AG04450 (cell line): ENCODE measurements around the gene ANKRD17. TPM values are rescaled to one million over a fixed set of nuclear protein-coding genes. Genes with fewer than 3 reads are reported as not detected.
A peak's percentile ranks its signal among the peaks of the same experiment; 100 is the strongest.

ENCODE experiments used
- CTCF ChIA-PET: fragments of 300-600, 350-600 bp; formaldehyde crosslinking; extraction: SDS; loops from one replicate; lab custom pipeline; 2022; ENCODE audit warnings: antibody characterized with exemption, inconsistent platforms; lab: Charles Lee
- POLR2A ChIA-PET: fragments of 350-600 bp; formaldehyde crosslinking; extraction: SDS; loops from one replicate; lab custom pipeline; 2021; ENCODE audit warnings: antibody characterized with exemption, inconsistent platforms; lab: Yijun Ruan, JAX
- DNase-seq: peaks from one replicate; pipeline ENCODE4 v3.0.0-alpha.2; 2011; ENCODE audit warnings: low read depth, low spot score
- H3K27ac ChIP-seq: one replicate; pipeline ENCODE4 v1.5.1; 2012; ENCODE audit warnings: low read depth, low read length, control low read depth
- H3K27me3 ChIP-seq: one replicate; pipeline ENCODE4 v1.6.0; 2012; ENCODE audit warnings: low read length; ENCODE audit not compliant: control insufficient read depth, insufficient read depth
- H3K4me3 ChIP-seq: 2 replicates; pipeline ENCODE4 v1.5.1; 2011; ENCODE audit warnings: mild to moderate bottlenecking, low read depth, low read length, control low read depth
- H3K9me3 ChIP-seq: 2 replicates; pipeline ENCODE4 v1.5.1; 2012; ENCODE audit warnings: low read length; ENCODE audit not compliant: control insufficient read depth, insufficient read depth
- polyA plus RNA-seq: library from polyadenylated mRNA; depleted of rRNA; stranded (reverse); fragments of >200 nt; gene quantifications from 2 replicates; pipeline ENCODE4 v1.2.3, GENCODE V29; 2011
- TF ChIP-seq, protein P1 (sequence below): IDR thresholded peaks from 2 replicates; pipeline ENCODE4 v1.5.1; 2011; ENCODE audit warnings: low read depth, low read length, control low read depth, inconsistent platforms

Gene ANKRD17
- polyA plus RNA-seq, 1 experiment, result 71.1 TPM

DNA sequence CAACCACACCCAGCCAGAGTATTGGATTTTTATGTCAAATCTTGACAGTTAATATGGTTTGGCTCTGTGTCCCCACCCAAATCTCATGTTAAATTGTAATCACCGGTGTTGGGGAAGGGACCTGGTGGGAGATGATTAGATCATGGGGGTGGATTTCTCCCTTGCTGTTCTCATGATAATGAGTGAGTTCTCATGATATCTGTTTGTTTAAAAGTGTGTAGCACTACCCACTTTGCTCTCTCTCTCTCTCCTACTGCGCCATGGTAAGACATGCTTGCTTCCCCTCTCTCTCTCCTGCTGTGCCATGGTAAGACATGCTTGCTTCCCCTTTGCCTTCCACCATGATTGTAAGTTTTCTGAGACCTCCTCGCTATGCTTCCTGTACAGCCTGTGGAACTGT lies 102.2 kb downstream of the ANKRD17 start:
- TF ChIP-seq, protein P1, sequence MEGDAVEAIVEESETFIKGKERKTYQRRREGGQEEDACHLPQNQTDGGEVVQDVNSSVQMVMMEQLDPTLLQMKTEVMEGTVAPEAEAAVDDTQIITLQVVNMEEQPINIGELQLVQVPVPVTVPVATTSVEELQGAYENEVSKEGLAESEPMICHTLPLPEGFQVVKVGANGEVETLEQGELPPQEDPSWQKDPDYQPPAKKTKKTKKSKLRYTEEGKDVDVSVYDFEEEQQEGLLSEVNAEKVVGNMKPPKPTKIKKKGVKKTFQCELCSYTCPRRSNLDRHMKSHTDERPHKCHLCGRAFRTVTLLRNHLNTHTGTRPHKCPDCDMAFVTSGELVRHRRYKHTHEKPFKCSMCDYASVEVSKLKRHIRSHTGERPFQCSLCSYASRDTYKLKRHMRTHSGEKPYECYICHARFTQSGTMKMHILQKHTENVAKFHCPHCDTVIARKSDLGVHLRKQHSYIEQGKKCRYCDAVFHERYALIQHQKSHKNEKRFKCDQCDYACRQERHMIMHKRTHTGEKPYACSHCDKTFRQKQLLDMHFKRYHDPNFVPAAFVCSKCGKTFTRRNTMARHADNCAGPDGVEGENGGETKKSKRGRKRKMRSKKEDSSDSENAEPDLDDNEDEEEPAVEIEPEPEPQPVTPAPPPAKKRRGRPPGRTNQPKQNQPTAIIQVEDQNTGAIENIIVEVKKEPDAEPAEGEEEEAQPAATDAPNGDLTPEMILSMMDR, result no peak
- ChIA-PET POLR2A (no interaction called here), CTCF (no interaction called here)
- no peak overlapping the region for H3K4me3 ChIP-seq
- DNase-seq, result no peak
- no peak overlapping the region for H3K27ac ChIP-seq
- no peaks in the 10 kb centered on the region for H3K9me3 ChIP-seq
- H3K27me3 ChIP-seq, result no peaks in the 10 kb centered on the region

DNA sequence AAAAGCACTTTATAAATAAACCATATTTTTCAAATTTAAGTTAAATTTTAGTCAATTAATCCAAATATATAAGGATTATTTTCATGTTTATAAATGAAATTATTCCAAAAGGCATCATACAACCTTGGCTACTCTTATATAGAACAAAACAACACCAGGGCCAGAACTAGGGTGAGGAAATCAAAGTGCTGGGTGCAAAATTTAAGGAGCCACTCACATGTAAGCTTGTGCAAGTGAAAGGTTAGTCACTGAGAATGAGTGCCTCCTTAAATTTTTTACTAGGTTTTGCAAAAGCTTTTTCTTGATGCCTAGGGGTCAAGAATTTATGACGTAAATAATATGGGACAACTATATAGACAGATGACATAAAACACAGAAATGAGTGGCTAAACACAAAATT lies 105.7 kb downstream of the ANKRD17 start:
- ChIA-PET POLR2A (interaction anchor here (0.6 kb wide), 1 partner anchor 73 kb away, joined by 4 read pairs; no protein-coding TSS in a partner anchor), CTCF (no interaction called here)
- Histone ChIP-seq H3K9me3 (no peaks in the 10 kb centered on the region), H3K27ac (no peak overlapping the region), H3K4me3 (no peak overlapping the region), H3K27me3 (no peaks in the 10 kb centered on the region)
- DNase-seq, result no peak
- TF ChIP-seq, protein P1, result no peak

DNA sequence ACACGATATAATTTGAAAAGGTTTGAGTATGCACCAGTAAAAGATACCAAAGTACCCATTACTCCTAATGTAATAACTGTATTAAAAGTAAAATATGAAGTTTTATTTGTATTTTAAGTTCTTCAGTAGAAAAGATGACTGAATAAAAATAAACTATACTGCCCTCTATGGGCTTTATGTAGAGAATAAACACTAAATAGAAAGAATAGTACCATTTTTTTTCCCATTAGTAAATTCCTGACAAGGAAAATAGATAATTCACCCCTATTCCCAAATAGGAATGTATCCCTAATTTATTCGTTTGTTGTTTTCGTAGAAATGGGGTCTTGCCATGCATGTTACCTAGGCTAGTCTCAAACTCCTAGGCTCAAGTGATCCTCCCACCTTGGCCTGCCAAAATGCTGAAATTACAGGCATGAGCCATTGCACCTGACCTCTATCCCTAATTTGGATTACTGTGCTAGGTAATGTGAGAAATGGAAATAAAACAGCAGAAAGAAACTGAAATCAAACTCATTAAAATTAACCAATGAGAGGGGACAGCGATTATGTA lies 115.5 kb downstream of the ANKRD17 start:
- TF ChIP-seq, protein P1, result peak; percentile 25
- CTCF ChIA-PET, result interaction anchor here (1.0 to 1.4 kb wide), 2 partner anchors 23 to 26 kb away, joined by 3 to 4 read pairs; no protein-coding TSS in a partner anchor
- Histone ChIP-seq H3K4me3 (no peak overlapping the region), H3K27ac (no peak overlapping the region), H3K9me3 (no peaks in the 10 kb centered on the region), H3K27me3 (no peaks in the 10 kb centered on the region)
- no peak for DNase-seq
- POLR2A ChIA-PET, result no interaction called here

DNA sequence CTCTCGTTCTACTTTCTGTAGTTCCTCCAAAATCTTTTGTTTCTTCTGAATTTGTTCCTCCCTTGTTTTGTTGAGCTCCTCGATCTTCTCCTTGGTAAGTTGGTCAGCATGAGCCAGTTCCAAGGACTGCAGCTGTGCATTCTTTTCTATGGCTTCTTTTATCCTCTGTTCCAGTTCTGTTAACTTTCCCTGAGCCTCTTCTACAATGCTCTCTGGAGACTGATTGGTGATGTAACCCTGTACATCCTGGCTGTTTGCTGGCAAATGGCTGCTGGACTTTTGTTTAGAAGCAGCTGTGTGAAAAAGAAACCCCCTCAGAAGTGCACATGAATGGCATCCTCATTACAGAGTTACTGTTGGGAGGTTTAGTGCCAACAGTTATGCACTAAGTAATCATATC lies 118.6 kb downstream of the ANKRD17 start:
- CTCF ChIA-PET, result interaction anchor here (1.1 kb wide), 1 partner anchor 117 kb away, joined by 4 read pairs; no protein-coding TSS in a partner anchor
- DNase-seq, result no peak
- TF ChIP-seq, protein P1, result no peak
- no peaks in the 10 kb centered on the region for H3K27me3 ChIP-seq
- H3K27ac ChIP-seq, result no peak overlapping the region
- no peaks in the 10 kb centered on the region for H3K9me3 ChIP-seq
- no peak overlapping the region for H3K4me3 ChIP-seq
- POLR2A ChIA-PET, result no interaction called here

DNA sequence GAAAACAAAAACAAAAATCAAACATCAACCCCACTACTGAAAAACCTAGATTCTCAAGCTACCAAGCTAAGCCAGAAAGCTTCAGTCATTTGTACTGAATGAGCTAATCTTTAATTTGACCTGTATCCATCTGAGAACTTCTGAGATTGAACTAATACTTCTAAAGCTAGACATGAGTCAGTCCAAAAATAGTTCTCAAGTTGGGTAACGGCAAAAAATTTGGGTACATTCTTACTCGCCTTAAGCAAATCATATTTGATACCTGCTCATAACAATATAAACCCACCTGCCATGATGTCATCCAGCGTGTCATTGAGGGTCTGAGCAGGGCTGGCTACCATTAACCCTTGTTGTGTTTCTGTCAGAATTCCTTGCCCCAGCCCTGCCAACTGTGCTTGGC lies 119.4 kb downstream of the ANKRD17 start:
- CTCF ChIA-PET, result interaction anchor here (1.1 kb wide), 1 partner anchor 118 kb away, joined by 4 read pairs; no protein-coding TSS in a partner anchor
- Histone ChIP-seq H3K27ac (no peak overlapping the region), H3K4me3 (no peak overlapping the region), H3K9me3 (no peaks in the 10 kb centered on the region), H3K27me3 (no peaks in the 10 kb centered on the region)
- TF ChIP-seq, protein P1, result no peak
- POLR2A ChIA-PET, result no interaction called here
- no peak for DNase-seq
